CD8-positive, alpha-beta memory T cell (primary cell): ENCODE measurements around the gene ZNF419. TPM values are rescaled to one million over a fixed set of nuclear protein-coding genes. Genes with fewer than 3 reads are reported as not detected.
"Not testable (repeated sequence)": the region's sequence is repeated elsewhere in the genome, so short reads cannot be mapped to it uniquely, and the experiment has no call there.

ENCODE experiments used
- CTCF ChIA-PET: fragments of 350-600 bp; sonication (Branson Sonifier 250); formaldehyde crosslinking; loops from one replicate; lab custom pipeline; 2021; ENCODE audit warnings: antibody characterized with exemption; lab: Charles Lee
- POLR2A ChIA-PET: fragments of 350-600 bp; sonication (Branson Sonifier 250); formaldehyde crosslinking; loops from one replicate; lab custom pipeline; 2021; ENCODE audit warnings: antibody characterized with exemption; lab: Charles Lee
- DNase-seq, 5 donors: peaks; one replicate each; pipeline versions ENCODE4 v3.0.0 to v3.0.0-alpha.2; 2020 to 2022; ENCODE audit warnings: mixed read lengths in 1 of 5
- H3K27ac ChIP-seq: one replicate; pipeline ENCODE4 v1.7.0; 2013; ENCODE audit warnings: low read depth, mild to moderate bottlenecking, low read length, moderate library complexity
- H3K27me3 ChIP-seq: 2 replicates; pipeline ENCODE4 v1.7.0; 2013; ENCODE audit warnings: low read length, mild to moderate bottlenecking; ENCODE audit not compliant: insufficient read depth, poor library complexity, severe bottlenecking
- H3K36me3 ChIP-seq: 2 replicates; pipeline ENCODE4 v1.7.0; 2013; ENCODE audit warnings: mild to moderate bottlenecking, low read length, moderate library complexity; ENCODE audit not compliant: insufficient read depth
- H3K4me1 ChIP-seq: 2 replicates; pipeline ENCODE4 v1.7.0; 2013; ENCODE audit warnings: mild to moderate bottlenecking, low read length, moderate library complexity; ENCODE audit not compliant: insufficient read depth
- H3K4me3 ChIP-seq: 2 replicates; pipeline ENCODE4 v1.7.0; 2013; ENCODE audit warnings: mild to moderate bottlenecking, low read length
- H3K9me3 ChIP-seq: 2 replicates; pipeline ENCODE4 v1.7.0; 2013; ENCODE audit warnings: mild to moderate bottlenecking, low read length
- H3K27ac Mint-ChIP-seq, 8 donors: one replicate each; pipeline ENCODE4 v1.8.0; 2020 to 2021; ENCODE audit warnings: mixed read lengths in 8 of 8, mild to moderate bottlenecking in 6 of 8, inconsistent platforms in 3 of 8, moderate library complexity in 3 of 8
- H3K27me3 Mint-ChIP-seq, 2 donors: one replicate each; pipeline ENCODE4 v1.8.0; 2020 to 2021; ENCODE audit warnings: mixed read lengths in 2 of 2, mild to moderate bottlenecking in 1 of 2, moderate library complexity in 1 of 2
- H3K36me3 Mint-ChIP-seq, 3 donors: one replicate each; pipeline ENCODE4 v1.8.0; 2020 to 2021; ENCODE audit warnings: mixed read lengths in 3 of 3, inconsistent platforms in 1 of 3, mild to moderate bottlenecking in 1 of 3
- H3K4me1 Mint-ChIP-seq, 3 donors: one replicate each; pipeline ENCODE4 v1.8.0; 2020 to 2021; ENCODE audit warnings: mixed read lengths in 3 of 3, inconsistent platforms in 1 of 3, mild to moderate bottlenecking in 1 of 3
- H3K4me3 Mint-ChIP-seq, 7 donors: one replicate each; pipeline ENCODE4 v1.8.0; 2020 to 2021; ENCODE audit warnings: mixed read lengths in 7 of 7, mild to moderate bottlenecking in 6 of 7, moderate library complexity in 4 of 7, inconsistent platforms in 2 of 7
- H3K9me3 Mint-ChIP-seq, 5 donors: one replicate each; pipeline ENCODE4 v1.8.0; 2020 to 2022; ENCODE audit warnings: mixed read lengths in 5 of 5, mild to moderate bottlenecking in 3 of 5, moderate library complexity in 2 of 5, inconsistent platforms in 1 of 5
- polyA plus RNA-seq: library from polyadenylated mRNA; unstranded; fragments of 300-500 nt; fragmentation: Illumina TruSeq; gene quantifications from one replicate; pipeline ENCODE4 v1.2.3, GENCODE V29; 2021
- total RNA-seq, 2 experiments: library from RNA; stranded (reverse); gene quantifications; one replicate each; pipeline ENCODE4 v1.2.3, GENCODE V29; 2021

Gene ZNF419
- total and polyA plus RNA-seq, 3 experiments from 2014 or later, result 7.3 to 9.5 (median 9.1) TPM

DNA sequence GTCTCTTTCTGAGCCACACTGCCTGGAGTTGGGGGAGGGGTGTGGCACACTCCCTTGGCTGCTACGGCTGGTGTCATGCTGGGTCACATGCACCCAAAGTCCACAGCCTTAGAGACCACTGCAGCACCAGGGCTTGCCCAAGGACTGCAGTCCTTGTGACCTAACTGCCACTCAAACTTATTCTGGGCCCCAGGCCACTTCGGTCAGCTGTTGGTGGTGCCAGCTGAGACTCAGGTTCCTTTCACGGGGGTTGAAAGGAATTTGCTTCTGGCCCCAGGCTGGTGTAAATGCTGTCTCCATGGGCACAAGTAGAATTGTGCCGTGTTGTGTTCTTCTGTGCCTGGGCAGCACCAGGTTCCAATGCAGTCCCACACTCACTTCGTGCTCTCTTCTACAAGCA, 21.1 kb upstream of the ZNF419 start:
- Histone ChIP-seq H3K4me1 (no peaks in the 10 kb centered on the region), H3K4me3 (no peak overlapping the region), H3K9me3 (peaks cover 29% of the 10 kb centered on the region), H3K27me3 (no peaks in the 10 kb centered on the region), H3K27ac (no peak overlapping the region), H3K36me3 (no peaks in the 10 kb centered on the region)
- POLR2A ChIA-PET, result no interaction called here
- Mint-ChIP-seq H3K9me3 (peaks cover 46 to 77% (median 65%) of the 10 kb centered on the region in 5 donors), H3K36me3 (peaks cover 5 to 48% (median 31%) of the 10 kb centered on the region in 3 donors), H3K27me3 (no peaks in the 10 kb centered on the region), H3K4me3 (no peak overlapping the region), H3K27ac (no peak overlapping the region), H3K4me1 (no peaks in the 10 kb centered on the region)
- CTCF ChIA-PET, result no interaction called here
- no peak for DNase-seq

DNA sequence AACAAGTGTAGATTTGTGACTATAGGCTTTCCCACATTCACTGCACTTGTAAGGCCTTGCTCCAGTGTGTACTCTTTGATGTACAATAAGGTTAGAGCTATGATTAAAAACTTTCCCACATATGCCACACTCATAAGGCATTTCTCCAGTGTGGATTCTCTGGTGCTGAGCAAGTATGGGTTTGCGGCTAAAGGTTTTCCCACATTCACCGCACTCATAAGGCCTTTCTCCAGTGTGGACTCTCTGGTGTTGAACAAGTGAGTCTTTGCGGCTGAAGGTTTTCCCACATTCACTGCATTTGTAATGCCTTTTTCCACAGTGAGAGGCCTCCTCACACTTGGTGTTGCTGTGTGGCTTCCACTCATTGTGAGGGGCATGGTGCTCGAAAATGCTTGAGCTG, 13.9 kb upstream of the ZNF419 start:
- no peaks in the 10 kb centered on the region for H3K27me3 ChIP-seq
- no peaks in the 10 kb centered on the region for H3K27me3 Mint-ChIP-seq
- no peak overlapping the region for H3K27ac Mint-ChIP-seq
- H3K4me1 Mint-ChIP-seq, result peaks cover 11 to 25% (median 23%) of the 10 kb centered on the region in 3 donors
- POLR2A ChIA-PET, result no interaction called here
- peak overlapping the region; percentile 32 for H3K4me3 ChIP-seq
- no peak overlapping the region for H3K27ac ChIP-seq
- peaks cover 24 to 87% (median 80%) of the 10 kb centered on the region in 3 donors for H3K36me3 Mint-ChIP-seq
- peaks cover 72% of the 10 kb centered on the region for H3K9me3 ChIP-seq
- DNase-seq, result no peak
- H3K4me3 Mint-ChIP-seq, result no peak overlapping the region
- peaks cover 25% of the 10 kb centered on the region for H3K36me3 ChIP-seq
- H3K9me3 Mint-ChIP-seq, result peaks cover 68 to 97% (median 93%) of the 10 kb centered on the region in 5 donors
- peaks cover 8% of the 10 kb centered on the region for H3K4me1 ChIP-seq
- CTCF ChIA-PET, result no interaction called here

DNA sequence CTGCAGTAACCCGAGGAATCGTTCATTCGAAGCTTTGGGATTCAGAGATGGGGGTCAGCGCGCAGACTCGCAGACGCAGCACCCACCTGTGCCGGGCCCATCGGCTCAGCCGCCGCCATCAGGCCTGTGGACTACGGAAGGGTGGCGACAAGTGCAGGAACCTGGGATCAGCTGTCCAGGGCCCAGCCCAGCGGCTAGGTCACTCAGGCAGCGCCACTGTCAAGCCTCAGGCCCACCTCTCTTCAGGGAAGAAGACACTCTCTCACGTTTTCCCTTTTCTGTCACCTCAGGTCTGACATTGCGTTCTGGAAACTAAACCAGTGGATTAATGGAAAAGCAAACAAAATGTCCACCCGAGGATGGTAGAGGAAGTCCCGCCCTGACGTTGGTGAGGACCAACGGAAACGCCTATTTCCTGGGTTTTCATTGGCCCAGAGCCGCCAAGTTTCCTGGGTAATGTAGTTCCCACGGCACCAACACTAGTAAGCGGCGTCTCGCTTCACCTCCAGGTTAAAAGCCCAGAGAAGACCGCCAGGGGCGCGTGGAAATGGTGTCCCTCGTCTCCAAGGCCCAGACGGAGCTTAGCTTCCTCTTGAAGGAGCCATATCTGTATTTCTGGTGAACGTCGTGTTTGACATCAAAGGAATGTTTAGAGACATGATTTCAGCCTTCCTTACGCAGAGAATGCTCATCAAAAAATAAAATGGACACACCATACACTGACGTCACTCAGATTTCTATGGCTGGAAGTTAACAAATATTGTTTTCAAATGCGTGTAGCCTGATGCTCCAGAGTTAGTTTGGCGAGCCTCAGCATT, 10.2 kb upstream of the ZNF419 start, which contains the start of gene ZNF772:
ZNF772 (minus strand) TSS at position 376 of the 818 bp plus-strand sequence; CDS start at position 119, 257 bp downstream.
- POLR2A ChIA-PET, result interaction anchor here (0.6 to 1.4 kb wide), 4 partner anchors 10 to 237 kb away, joined by 3 read pairs; partner anchors contain the start of genes TRAPPC2B, ZNF419, ZNF547 and ZNF773
- peak; percentile 69 to 94 (median 83) for DNase-seq
- Histone ChIP-seq H3K27ac (peak within 1 kb of the TSS; percentile 49), H3K4me3 (peak within 1 kb of the TSS; percentile 95), H3K27me3 (no peaks in the 10 kb centered on the region), H3K9me3 (peaks cover 46% of the 10 kb centered on the region), H3K4me1 (peaks cover 8% of the 10 kb centered on the region), H3K36me3 (peaks cover 25% of the 10 kb centered on the region)
- peaks cover 39 to 80% (median 68%) of the 10 kb centered on the region in 5 donors for H3K9me3 Mint-ChIP-seq
- CTCF ChIA-PET, result interaction anchor here (1.0 to 1.4 kb wide), 2 partner anchors 89 to 204 kb away, joined by 3 read pairs; partner anchors contain the start of gene ZNF551
- H3K4me3 Mint-ChIP-seq, result peak within 1 kb of the TSS; percentile 78 to 94 (median 91)
- peaks cover 1 to 11% of the 10 kb centered on the region in 2 donors for H3K27me3 Mint-ChIP-seq
- H3K27ac Mint-ChIP-seq, result peak within 1 kb of the TSS; percentile 3 to 95 (median 91)
- H3K36me3 Mint-ChIP-seq, result peaks cover 23 to 60% (median 51%) of the 10 kb centered on the region in 3 donors
- peaks cover 11 to 25% (median 23%) of the 10 kb centered on the region in 3 donors for H3K4me1 Mint-ChIP-seq

DNA sequence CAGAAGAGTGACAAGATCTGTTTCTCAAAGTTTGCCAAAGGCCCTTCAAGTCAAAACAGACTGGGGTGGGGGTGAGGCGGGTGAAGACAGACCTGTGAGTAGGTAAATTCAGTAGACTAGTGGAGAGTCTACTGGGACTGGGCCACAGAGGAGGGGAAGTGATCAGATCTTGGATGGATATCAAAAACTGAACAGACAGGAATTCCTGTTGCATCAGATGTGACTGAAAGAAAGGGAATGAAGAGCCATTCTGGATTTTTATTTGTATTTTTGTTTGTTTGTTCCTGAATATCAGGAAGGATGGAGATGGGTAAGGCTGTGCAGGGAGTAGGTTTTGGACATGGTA, 722 bp downstream of the ZNF419 start:
- H3K4me1 ChIP-seq, CTCF ChIA-PET, DNase-seq, H3K27ac ChIP-seq, H3K27me3 ChIP-seq, POLR2A ChIA-PET, H3K9me3 ChIP-seq: not testable (repeated sequence)
- Mint-ChIP-seq H3K27ac (peak overlapping the region in 6 of 8 donors; percentile 6 to 81 (median 56)), H3K9me3 (peaks cover 15 to 44% (median 30%) of the 10 kb centered on the region in 5 donors), H3K36me3 (peaks cover 26 to 63% (median 46%) of the 10 kb centered on the region in 3 donors), H3K27me3 (peaks cover 7 to 13% of the 10 kb centered on the region in 2 donors), H3K4me1 (peaks cover 20 to 23% (median 22%) of the 10 kb centered on the region in 3 donors), H3K4me3 (peak overlapping the region; percentile 46 to 92 (median 73))
- Histone ChIP-seq H3K4me3 (peak overlapping the region; percentile 4), H3K36me3 (peaks cover 21% of the 10 kb centered on the region)

DNA sequence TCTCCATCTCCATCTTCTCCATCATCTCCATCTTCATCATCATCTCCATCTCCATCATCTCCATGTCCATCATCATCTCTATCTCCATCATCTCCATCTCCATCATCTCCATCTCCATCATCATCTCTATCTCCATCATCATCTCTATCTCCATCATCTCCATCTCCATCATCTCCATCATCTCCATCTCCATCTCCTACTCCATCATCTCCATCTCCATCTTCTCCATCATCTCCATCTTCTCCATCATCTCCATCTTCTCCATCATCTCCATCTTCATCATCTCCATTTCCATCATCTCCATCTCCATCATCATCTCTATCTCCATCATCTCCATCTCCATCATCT, 11.8 kb downstream of the ZNF419 start:
- Mint-ChIP-seq H3K36me3 (peaks cover 37 to 63% (median 49%) of the 10 kb centered on the region in 3 donors), H3K4me3 (peak overlapping the region; percentile 51 to 93 (median 73)), H3K4me1 (peaks cover 29 to 35% (median 34%) of the 10 kb centered on the region in 3 donors), H3K9me3 (peaks cover 24 to 80% (median 64%) of the 10 kb centered on the region in 5 donors), H3K27ac (peak overlapping the region; percentile 34 to 97 (median 84))
- CTCF ChIA-PET, H3K27ac ChIP-seq, DNase-seq, H3K4me3 ChIP-seq, H3K27me3 Mint-ChIP-seq, H3K27me3 ChIP-seq: not testable (repeated sequence)
- Histone ChIP-seq H3K36me3 (peaks cover 11% of the 10 kb centered on the region), H3K9me3 (peaks cover 16% of the 10 kb centered on the region), H3K4me1 (peaks cover 11% of the 10 kb centered on the region)
- POLR2A ChIA-PET, result interaction anchor here (0.7 to 1.0 kb wide), 2 partner anchors 12 to 22 kb away, joined by 3 to 5 read pairs; partner anchors contain the start of genes ZNF419 and ZNF772

DNA sequence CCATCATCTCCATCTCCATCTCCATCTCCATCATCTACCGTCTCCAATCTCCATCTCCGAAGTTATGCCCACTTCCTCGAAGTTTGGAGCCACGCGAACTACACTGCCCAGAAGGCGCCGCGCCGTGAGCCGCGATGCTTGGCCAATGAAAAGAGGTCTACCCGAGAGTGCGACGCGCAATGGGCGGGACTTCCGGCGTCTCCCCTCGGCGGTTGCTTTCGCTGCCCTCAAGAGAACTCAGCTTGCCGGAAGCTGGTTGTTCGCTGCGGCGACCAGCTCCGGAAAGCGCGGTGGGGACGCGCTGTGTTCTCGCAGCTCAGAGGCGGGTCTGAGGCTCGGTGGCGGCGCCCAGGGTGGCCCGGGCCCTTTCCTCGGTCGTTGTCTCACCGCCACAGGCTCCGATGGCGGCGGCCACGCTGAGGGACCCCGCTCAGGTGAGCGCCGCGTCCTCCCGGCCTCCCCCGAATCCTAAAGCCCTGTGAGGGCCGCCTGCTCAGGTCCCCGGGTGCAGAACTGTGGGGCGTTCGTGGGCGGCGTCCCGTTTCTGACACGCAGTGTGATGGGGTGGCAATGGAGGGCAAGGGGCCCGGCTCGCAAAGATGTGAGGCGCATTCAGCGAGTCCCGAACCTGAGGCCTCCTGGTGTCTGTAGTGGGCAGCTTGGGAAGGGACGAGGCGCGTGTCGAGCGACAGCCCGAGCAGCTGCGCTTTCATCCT, 12.3 kb downstream of the ZNF419 start, which contains the start of gene ZNF773:
ZNF773 (plus strand) TSS at position 259 of the 716 bp plus-strand sequence; CDS start at position 402, 143 bp downstream.
- peaks cover 13% of the 10 kb centered on the region for H3K36me3 ChIP-seq
- peak; percentile 91 to 98 (median 93) for DNase-seq
- H3K4me3 ChIP-seq, result peak within 1 kb of the TSS; percentile 40
- peaks cover 18 to 80% (median 61%) of the 10 kb centered on the region in 5 donors for H3K9me3 Mint-ChIP-seq
- H3K36me3 Mint-ChIP-seq, result peaks cover 35 to 63% (median 49%) of the 10 kb centered on the region in 3 donors
- peak within 1 kb of the TSS; percentile 48 for H3K27ac ChIP-seq
- peaks cover 17% of the 10 kb centered on the region for H3K9me3 ChIP-seq
- peak within 1 kb of the TSS; percentile 84 to 97 (median 91) for H3K27ac Mint-ChIP-seq
- H3K27me3 ChIP-seq, H3K27me3 Mint-ChIP-seq, CTCF ChIA-PET: not testable (repeated sequence)
- peak within 1 kb of the TSS; percentile 51 to 93 (median 73) for H3K4me3 Mint-ChIP-seq
- POLR2A ChIA-PET, result interaction anchor here (0.7 to 1.0 kb wide), 2 partner anchors 12 to 23 kb away, joined by 3 to 5 read pairs; partner anchors contain the start of genes ZNF419 and ZNF772
- peaks cover 29 to 36% (median 34%) of the 10 kb centered on the region in 3 donors for H3K4me1 Mint-ChIP-seq
- H3K4me1 ChIP-seq, result peaks cover 11% of the 10 kb centered on the region

DNA sequence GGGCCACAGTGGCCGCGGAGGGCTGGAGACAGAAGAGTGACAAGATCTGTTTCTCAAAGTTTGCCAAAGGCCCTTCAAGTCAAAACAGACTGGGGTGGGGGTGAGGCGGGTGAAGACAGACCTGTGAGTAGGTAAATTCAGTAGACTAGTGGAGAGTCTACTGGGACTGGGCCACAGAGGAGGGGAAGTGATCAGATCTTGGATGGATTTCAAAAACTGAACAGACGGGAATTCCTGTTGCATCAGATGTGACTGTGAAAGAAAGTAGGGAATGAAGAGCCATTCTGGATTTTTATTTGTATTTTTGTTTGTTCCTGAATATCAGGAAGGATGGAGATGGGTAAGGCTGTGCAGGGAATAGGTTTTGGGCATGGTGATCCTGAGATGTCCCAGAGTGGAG, 12.8 kb downstream of the ZNF419 start:
- Mint-ChIP-seq H3K4me1 (peaks cover 29 to 36% (median 34%) of the 10 kb centered on the region in 3 donors), H3K9me3 (peaks cover 15 to 81% (median 60%) of the 10 kb centered on the region in 5 donors), H3K4me3 (peak overlapping the region; percentile 51 to 93 (median 73)), H3K36me3 (peaks cover 36 to 63% (median 50%) of the 10 kb centered on the region in 3 donors), H3K27ac (peak overlapping the region; percentile 46 to 89 (median 84))
- Histone ChIP-seq H3K4me3 (peak overlapping the region; percentile 40), H3K9me3 (peaks cover 14% of the 10 kb centered on the region), H3K4me1 (peaks cover 11% of the 10 kb centered on the region), H3K36me3 (peaks cover 18% of the 10 kb centered on the region)
- CTCF ChIA-PET, H3K27me3 Mint-ChIP-seq, H3K27me3 ChIP-seq, DNase-seq, H3K27ac ChIP-seq: not testable (repeated sequence)
- POLR2A ChIA-PET, result interaction anchor here (1.0 kb wide), 1 partner anchor 13 kb away, joined by 5 read pairs; the partner anchor contains the start of gene ZNF419
